Measurements from ENCODE around the gene DENND1A.
A peak's percentile ranks its signal among the peaks of the same experiment; 100 is the strongest.

DENND1A gene

GRCh38 chr9:123761905-123762605 is 167.9 kb downstream of the DENND1A start:
- Histone ChIP-seq H3K9me3 (replicated peaks in 1 of 11) (no peaks in the 10 kb centered on the region), H3K4me1 (no peaks in the 10 kb centered on the region), H3K27me3 (no peaks in the 10 kb centered on the region), H3K9ac (no peak overlapping the region), H3K36me3 (peaks cover 5 to 62% (median 27%) of the 10 kb centered on the region in 11 experiments; a peak in 20 of 22 replicates), H4K20me1 (peaks cover 0 to 59% (median 0%) of the 10 kb centered on the region in 11 experiments; a peak in 3 of 22 replicates), H3K4me3 (no peak overlapping the region), H3K27ac (no peak overlapping the region), H3K4me2 (no peak overlapping the region)
- TF ChIP-seq Cebpa-rat (IDR thresholded peaks at IDR 0.05), result no peak

DNA sequence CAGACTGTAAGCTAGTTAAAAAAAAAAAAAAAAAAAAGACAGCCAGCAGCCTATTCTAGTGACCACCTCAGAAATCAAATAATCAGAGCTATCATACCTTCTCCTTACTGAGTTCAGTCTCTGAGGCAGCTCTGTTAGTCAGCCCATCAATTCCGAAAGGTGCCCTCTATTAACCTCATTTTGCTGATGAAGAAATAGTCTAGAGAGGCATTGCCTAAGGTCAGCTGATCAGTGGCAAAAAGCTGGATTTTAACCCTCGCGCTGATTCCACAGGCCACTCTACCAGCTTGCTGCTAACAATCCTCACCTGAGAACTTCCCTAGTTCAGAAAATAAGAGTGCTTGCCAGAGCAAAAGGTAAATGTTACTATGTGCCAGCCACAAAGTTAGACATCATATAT is 172.0 kb downstream of the DENND1A start:
- Histone ChIP-seq H3K4me2 (no peak overlapping the region), H3K4me3 (no peak overlapping the region), H3K9ac (no peak overlapping the region), H3K4me1 (peaks cover 0 to 8% (median 0%) of the 10 kb centered on the region in 10 experiments; a peak in 3 of 20 replicates), H3K36me3 (peaks cover 23 to 66% (median 39%) of the 10 kb centered on the region in 11 experiments), H4K20me1 (peaks cover 0 to 60% (median 6%) of the 10 kb centered on the region in 11 experiments; a peak in 7 of 22 replicates), H3K9me3 (replicated peaks in 1 of 11) (no peaks in the 10 kb centered on the region), H3K27me3 (no peaks in the 10 kb centered on the region), H3K27ac (no peak overlapping the region)
- TF ChIP-seq Cebpa-rat (IDR thresholded peaks at IDR 0.05), result no peak

- H3K4me3 ChIP-seq, result no peak overlapping the region
- no peaks in the 10 kb centered on the region for H3K9me3 ChIP-seq (replicated peaks in 1 of 11)
- TF ChIP-seq Cebpa-rat (IDR thresholded peaks at IDR 0.05), result no peak
- H3K4me2 ChIP-seq, result no peak overlapping the region
- H3K27me3 ChIP-seq, result no peaks in the 10 kb centered on the region
- no peak overlapping the region for H3K9ac ChIP-seq
- H3K36me3 ChIP-seq, result peaks cover 23 to 70% (median 44%) of the 10 kb centered on the region in 11 experiments
- H4K20me1 ChIP-seq, result peaks cover 0 to 60% (median 6%) of the 10 kb centered on the region in 11 experiments; a peak in 7 of 22 replicates
- H3K4me1 ChIP-seq, result peaks cover 0 to 8% (median 0%) of the 10 kb centered on the region in 10 experiments; a peak in 3 of 20 replicates
- no peak overlapping the region for H3K27ac ChIP-seq
Observed at GRCh38 chr9:123757547-123757946, 172.4 kb downstream of the DENND1A start.

DNA sequence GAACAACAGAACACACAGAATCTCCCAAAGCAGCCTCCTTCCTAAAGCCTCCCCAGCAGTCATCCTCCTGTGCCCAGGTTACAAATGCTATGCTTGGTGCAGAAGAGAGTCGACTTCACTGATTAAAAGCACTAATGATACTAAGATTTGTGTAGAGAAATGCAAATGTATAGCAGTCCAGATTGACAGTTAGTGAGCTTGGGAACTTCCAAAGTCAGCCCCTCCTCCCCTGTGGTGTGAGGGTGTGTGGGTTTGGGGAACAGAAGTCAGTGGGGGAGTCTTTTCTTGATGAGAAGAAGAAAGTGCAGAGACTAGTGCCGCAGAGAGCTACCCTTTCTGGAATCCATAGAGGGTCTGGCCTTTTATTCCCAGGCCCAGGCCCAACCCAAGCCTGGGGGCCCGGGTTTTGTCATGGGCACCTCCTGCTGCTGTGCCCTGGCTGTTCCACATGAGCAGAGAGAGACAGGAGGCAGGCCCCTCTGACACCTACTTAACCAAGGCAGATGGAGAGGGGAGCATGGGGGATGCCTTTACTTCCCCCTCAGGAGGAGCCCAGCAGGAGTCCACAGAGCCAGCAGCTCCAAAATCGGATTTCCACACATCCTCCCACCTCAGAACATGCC is 173.3 kb downstream of the DENND1A start:
- no peak overlapping the region for H3K9ac ChIP-seq
- peaks cover 0 to 9% (median 0%) of the 10 kb centered on the region in 10 experiments; a peak in 3 of 20 replicates for H3K4me1 ChIP-seq
- no peak overlapping the region for H3K4me2 ChIP-seq
- TF ChIP-seq Cebpa-rat (IDR thresholded peaks at IDR 0.05), result no peak
- no peaks in the 10 kb centered on the region for H3K27me3 ChIP-seq
- peaks cover 0 to 58% (median 6%) of the 10 kb centered on the region in 11 experiments; a peak in 8 of 22 replicates for H4K20me1 ChIP-seq
- no peak overlapping the region for H3K27ac ChIP-seq
- no peak overlapping the region for H3K4me3 ChIP-seq
- no peaks in the 10 kb centered on the region for H3K9me3 ChIP-seq (replicated peaks in 1 of 11)
- peaks cover 23 to 79% (median 51%) of the 10 kb centered on the region in 11 experiments for H3K36me3 ChIP-seq

DNA sequence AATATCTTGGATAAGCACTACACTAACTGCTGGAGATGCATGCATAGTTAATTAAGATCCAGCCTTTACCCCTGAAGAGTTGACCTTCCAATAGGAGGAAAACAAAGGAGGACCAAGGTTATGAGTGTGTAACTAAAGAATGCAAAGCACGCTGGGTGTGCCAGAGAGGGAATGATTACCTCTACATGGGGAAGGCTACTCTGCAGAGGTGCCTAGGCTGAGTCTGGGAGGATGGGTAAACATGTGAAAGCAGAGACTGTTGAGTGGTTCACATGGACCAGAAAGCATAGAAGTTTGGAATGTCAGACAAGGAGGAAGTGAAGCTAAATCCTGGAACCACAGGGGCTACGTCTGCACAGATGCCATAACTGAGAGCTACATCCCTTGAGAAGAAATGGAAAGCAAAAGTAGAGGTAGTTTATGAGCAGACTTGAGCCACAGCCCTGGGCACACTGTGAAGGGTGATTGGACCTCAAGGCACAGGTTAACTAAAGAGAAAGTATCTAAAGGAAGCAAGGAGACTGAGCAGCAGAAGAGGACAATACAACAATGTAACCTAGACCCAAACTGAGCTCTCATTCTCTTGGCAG is 176.2 kb downstream of the DENND1A start:
- Histone ChIP-seq H3K27ac (no peak overlapping the region), H3K27me3 (no peaks in the 10 kb centered on the region), H3K9ac (no peak overlapping the region), H3K4me3 (no peak overlapping the region), H4K20me1 (peaks cover 0 to 67% (median 22%) of the 10 kb centered on the region in 11 experiments; a peak in 13 of 22 replicates), H3K4me2 (peak overlapping the region in 1 of 11 experiments; percentile 32; a peak in 1 of 22 replicates), H3K9me3 (replicated peaks in 1 of 11) (no peaks in the 10 kb centered on the region), H3K4me1 (peaks cover 12 to 36% (median 17%) of the 10 kb centered on the region in 10 experiments), H3K36me3 (peaks cover 23 to 84% (median 50%) of the 10 kb centered on the region in 11 experiments)
- no peak for TF ChIP-seq Cebpa-rat (IDR thresholded peaks at IDR 0.05)

DNA sequence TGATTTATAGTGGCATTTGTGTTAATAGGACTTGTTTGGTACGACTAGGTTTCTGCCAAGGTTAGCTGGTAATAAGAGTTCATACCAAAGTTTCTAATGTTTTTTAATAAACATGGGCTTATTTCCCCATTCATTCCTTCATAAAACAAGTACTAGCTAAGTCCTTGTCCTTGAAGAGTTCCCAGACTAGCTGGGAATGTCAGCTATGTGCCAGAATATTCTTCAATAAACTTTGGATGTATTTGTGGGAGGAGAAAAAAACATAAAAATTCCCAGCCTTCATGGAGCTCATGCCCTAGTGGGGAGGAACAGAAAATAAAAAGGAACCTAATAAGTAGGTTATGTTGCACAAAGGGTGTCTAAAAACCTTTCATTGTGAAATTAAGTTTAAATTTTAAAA is 176.9 kb downstream of the DENND1A start:
- Histone ChIP-seq H4K20me1 (peaks cover 0 to 75% (median 22%) of the 10 kb centered on the region in 11 experiments; a peak in 13 of 22 replicates), H3K36me3 (peaks cover 23 to 86% (median 58%) of the 10 kb centered on the region in 11 experiments), H3K27ac (no peak overlapping the region), H3K9me3 (replicated peaks in 1 of 11) (no peaks in the 10 kb centered on the region), H3K4me3 (no peak overlapping the region), H3K4me1 (peaks cover 12 to 36% (median 17%) of the 10 kb centered on the region in 10 experiments), H3K4me2 (no peak overlapping the region), H3K27me3 (no peaks in the 10 kb centered on the region), H3K9ac (no peak overlapping the region)
- TF ChIP-seq Cebpa-rat (IDR thresholded peaks at IDR 0.05), result no peak

DNA sequence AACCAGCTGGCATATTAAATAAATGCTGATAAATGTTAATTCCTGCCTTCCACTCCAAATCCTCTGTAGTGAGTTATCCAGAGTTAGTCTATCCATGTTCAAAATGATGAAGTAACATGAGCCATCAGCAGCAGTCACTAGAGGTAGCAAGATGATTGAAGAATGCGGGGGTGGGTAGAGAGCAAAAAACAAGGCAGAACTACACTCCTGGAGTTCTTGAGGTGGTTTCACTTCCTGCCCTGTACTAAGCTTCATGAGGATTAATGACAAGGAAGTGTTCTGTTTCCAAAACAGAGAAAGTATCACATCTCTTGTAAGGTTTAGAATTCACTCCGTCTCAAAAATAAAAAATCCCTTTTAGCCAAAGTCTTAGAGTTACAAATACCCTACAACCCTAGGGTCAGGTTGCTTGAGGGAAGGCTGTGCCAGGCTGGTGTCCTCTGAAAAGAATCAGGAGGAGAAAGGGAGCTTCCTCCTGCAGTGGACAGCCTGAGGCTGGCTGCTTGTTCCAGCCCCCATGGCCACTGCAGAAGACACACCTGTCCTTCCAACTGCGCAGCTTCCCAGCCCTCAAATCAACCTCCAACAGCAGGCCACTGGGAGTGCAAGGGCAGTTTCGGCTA is 180.2 kb downstream of the DENND1A start:
- peak overlapping the region in 2 of 11 experiments; percentile 36 to 39; a peak in 3 of 22 replicates for H3K27ac ChIP-seq
- H3K27me3 ChIP-seq, result no peaks in the 10 kb centered on the region
- H3K4me3 ChIP-seq, result no peak overlapping the region
- H3K4me1 ChIP-seq, result peaks cover 12 to 36% (median 17%) of the 10 kb centered on the region in 10 experiments
- H3K4me2 ChIP-seq, result peak overlapping the region; percentile 38 to 79 (median 62)
- no peak for TF ChIP-seq Cebpa-rat (IDR thresholded peaks at IDR 0.05)
- peaks cover 0 to 95% (median 22%) of the 10 kb centered on the region in 11 experiments; a peak in 13 of 22 replicates for H4K20me1 ChIP-seq
- peaks cover 6 to 65% (median 30%) of the 10 kb centered on the region in 11 experiments; a peak in 18 of 22 replicates for H3K36me3 ChIP-seq
- 0 out of 22 replicates have a peak, but pooled peaks cover 0 to 4% (median 0%) of the 10 kb centered on the region in 11 experiments for H3K9me3 ChIP-seq (replicated peaks in 1 of 11)
- H3K9ac ChIP-seq, result peak overlapping the region in 2 of 11 experiments; percentile 1 to 24; a peak in 1 of 22 replicates

GRCh38 chr9:123746765-123747164 is 183.2 kb downstream of the DENND1A start:
- Histone ChIP-seq H4K20me1 (peaks cover 0 to 82% (median 13%) of the 10 kb centered on the region in 11 experiments; a peak in 13 of 22 replicates), H3K9ac (no peak overlapping the region), H3K27ac (no peak overlapping the region), H3K27me3 (no peaks in the 10 kb centered on the region), H3K36me3 (peaks cover 0 to 45% (median 17%) of the 10 kb centered on the region in 11 experiments; a peak in 15 of 22 replicates), H3K4me3 (no peak overlapping the region), H3K4me1 (peaks cover 15 to 37% (median 28%) of the 10 kb centered on the region in 10 experiments), H3K4me2 (no peak overlapping the region), H3K9me3 (replicated peaks in 1 of 11) (0 out of 22 replicates have a peak, but pooled peaks cover 0 to 4% (median 0%) of the 10 kb centered on the region in 11 experiments)
- no peak for TF ChIP-seq Cebpa-rat (IDR thresholded peaks at IDR 0.05)
